HG03565 (cell line): ENCODE results near the gene HCFC1.
A peak's percentile ranks its signal among the peaks of the same experiment; 100 is the strongest.

Source experiments
- ATAC-seq: cut with Tn5 transposase; IDR thresholded peaks from one replicate; pipeline ENCODE4 v1.9.1; 2021; ENCODE audit warnings: mild to moderate bottlenecking, moderate library complexity; ENCODE audit not compliant: unreplicated experiment

HCFC1 gene

DNA sequence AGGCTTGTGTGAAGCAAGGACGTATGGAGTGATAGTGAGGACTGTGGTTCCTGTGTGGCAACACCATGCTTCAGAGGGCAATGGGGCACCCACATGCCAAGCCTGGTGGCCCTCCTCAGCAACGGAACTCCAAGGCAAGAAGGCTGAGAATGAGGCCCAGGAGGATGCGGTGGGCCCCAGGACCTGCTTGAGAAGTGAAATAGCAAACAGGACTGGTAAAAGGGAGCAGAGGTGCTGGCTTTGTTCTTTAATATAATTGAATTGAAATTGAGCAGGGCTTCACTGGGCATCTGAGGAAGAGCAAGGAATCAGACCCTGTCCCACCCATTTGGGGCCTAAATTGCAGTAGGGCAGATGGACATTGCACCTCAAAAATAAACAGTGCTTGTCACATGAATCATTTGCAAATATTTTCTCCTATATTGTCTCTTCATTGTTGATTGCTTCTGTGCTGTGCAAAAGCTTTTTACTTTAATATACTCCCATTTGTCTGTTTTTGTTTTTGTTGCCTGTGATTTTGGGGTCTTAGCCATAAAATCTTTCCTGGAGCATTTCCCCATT is 3.2 kb upstream of the HCFC1 start:
- no peak for ATAC-seq

GRCh38 chrX:153974003-153974725 is 2.5 kb upstream of the HCFC1 start:
- ATAC-seq: no peak

- ATAC-seq: no peak
Measured at GRCh38 chrX:153973127-153974002, 1.7 kb upstream of the HCFC1 start.

DNA sequence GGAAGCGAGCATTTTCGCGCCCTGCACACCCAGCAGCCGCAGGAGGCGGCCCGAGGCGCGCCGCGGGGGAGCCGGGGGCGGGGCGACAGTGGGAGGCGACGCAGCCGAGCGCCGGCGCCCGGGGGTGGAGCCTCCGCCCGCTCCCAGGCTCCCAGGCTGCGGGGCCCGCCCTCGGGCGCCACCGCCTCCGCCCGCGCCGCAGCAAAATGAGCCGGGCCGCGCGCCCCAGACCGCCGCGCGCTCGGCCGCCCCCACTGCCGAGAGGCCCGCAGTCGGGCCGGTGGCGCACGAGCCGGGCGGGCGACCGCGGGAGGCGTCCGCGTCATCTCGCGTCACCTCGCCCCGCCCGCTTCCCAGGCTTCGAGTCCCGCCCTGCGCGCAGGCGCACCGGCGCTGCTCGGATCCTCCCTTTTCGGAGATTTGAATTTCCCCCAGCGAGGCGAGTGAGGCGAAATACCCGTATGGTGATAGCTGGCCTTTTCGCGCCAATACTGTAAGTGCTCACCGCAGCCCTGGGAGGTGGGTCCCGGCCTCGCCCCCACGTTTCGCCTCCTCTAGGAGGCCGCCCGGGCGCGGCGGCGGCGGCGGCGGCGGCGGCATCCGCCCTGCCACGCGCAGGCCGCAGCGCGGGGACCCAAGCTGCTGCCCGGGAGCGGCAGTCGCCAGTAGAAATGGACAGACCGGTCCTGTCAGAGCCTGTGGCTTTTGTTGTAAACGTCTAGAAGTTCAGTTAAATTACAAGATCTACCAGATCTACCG is 929 bp upstream of the HCFC1 start, which contains the start of gene TMEM187:
TSS of gene TMEM187 (plus strand) at position 387 of the 759 bp plus-strand sequence. CDS start 9,309 bp downstream, outside the sequence.
- peak; percentile 43 for ATAC-seq

GRCh38 chrX:153971124-153971449 is 531 bp downstream of the HCFC1 start:
- peak; percentile 20 for ATAC-seq

GRCh38 chrX:153970357-153971123 is 1.1 kb downstream of the HCFC1 start:
- no peak for ATAC-seq

DNA sequence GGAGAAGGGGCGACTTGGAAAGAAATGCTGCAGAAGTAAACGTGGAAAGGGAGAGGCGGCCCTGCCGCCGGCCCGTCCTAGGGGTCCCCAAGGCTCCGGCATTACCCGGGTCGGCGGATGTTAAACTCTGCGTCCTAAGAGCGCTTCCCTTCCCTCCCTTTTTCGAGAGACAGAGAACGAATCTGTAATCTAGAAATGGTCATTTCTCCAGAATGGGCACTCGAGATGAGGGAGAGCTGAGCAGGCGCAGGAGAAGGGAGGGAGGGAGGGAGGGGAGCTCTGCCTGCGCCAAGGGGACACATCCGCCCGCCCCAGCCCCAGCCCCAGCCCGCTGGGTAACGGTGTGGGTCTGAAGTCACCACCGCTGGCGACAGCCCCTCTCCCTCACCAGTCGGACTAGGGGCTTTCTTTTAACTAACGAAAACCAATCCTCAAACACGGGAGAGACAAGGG is 1.7 kb downstream of the HCFC1 start:
- ATAC-seq: no peak

- ATAC-seq: no peak
Measured at GRCh38 chrX:153969125-153969903, 2.3 kb downstream of the HCFC1 start.

GRCh38 chrX:153968754-153969124 is 2.9 kb downstream of the HCFC1 start:
- ATAC-seq: no peak

- no peak for ATAC-seq
Measured at GRCh38 chrX:153968255-153968654, 3.4 kb downstream of the HCFC1 start.

DNA sequence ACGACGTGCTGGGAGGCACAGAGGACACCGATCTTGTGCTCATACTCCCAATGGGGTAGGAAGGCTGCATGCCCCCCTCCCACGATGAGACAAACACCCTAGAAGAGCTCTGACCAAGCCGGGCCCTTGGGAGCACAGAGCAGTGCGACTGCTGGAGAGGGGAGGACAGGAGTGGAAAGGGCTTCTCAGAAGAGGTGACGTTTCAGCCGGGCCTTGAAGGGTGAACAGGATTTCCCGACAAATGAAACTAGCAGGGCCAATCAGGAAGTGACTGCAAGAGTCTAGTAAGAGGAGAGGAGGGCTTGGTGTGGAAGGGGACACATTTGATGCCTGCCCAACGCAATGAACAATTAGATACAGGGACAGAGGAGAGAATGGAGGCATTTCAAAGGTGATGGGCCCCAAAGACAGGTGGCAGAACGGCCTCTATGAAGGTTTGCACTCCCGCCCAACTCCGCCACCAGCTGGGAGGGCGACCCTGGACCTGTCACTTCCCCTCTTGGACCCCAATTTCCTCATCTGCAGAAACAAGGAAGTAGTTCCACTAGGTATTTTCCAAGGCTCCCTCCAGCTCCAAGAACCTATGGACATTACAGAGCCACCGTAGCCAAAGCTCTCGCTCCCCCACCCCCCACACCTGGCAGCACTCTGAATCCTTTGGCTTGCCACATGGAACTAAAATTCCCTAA is 3.9 kb downstream of the HCFC1 start:
- ATAC-seq: no peak

- ATAC-seq: no peak
Measured at GRCh38 chrX:153966841-153967535, 4.6 kb downstream of the HCFC1 start.

DNA sequence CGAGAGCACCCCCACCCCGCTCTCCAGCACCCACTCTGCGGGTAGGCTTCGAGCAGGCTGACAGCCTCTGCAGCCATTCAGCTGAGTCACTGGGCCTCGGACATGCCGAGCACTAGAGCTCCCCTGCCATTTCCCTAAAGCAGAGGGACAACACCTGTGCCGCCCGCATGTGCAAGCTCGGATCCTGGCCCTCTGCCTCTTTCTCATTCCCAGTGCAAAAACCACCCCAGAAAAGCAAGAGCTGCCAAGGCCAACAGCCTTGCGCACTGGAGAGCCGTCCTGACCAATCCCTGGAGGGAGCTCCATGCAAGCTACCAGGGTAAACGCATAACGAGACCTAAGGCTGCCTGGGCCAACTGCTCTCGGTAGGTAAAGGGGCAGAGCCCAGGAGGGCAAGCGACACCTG is 5.3 kb downstream of the HCFC1 start:
- no peak for ATAC-seq

GRCh38 chrX:153965406-153965805 is 6.2 kb downstream of the HCFC1 start:
- no peak for ATAC-seq

GRCh38 chrX:153964105-153964504 is 7.5 kb downstream of the HCFC1 start:
- ATAC-seq: no peak

DNA sequence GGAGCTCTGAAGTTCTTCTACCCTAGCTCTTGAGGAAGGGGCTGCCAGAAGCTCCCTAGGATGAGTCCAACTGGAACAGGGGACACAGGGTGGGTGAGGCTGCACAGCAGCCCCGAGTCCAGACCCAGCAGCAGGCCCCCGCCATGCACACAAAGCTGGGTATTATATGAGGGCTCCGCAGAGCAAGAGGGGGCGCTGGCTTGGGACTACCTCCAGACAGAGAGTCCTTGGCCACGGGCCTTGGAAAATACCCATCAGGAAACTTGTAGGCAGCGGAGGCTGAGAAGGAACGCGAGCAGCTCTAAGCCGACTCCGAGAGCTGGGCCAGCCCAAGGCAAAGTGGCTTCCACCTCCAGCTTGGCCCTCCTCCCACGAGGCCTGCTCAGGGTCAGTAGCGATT is 8.1 kb downstream of the HCFC1 start:
- ATAC-seq: no peak

DNA sequence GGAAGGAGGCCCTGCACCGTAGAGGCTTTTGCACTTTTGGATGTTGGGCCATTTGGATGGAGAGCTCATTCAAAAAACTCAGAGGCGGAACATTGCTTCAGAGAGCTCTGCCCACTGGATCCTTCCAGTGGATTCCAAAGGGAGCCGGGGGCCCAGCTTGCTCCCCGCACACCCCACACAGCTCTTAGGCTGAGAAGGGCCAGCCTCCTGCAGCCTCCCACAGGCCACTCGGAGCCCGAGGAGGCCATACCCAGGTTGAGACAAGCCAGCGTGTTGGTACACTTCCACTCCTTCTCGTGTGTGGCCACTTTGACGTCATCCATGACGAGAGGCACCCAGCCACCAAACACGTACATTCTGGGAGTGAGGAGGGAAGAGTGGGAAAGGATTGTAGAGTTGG is 10.3 kb downstream of the HCFC1 start:
- no peak for ATAC-seq

- ATAC-seq: no peak
Measured at GRCh38 chrX:153960786-153961185, 10.8 kb downstream of the HCFC1 start.
